Transverse colon (tissue), 4 donors: ENCODE results near the gene ACSL6.

Source experiments
- EP300 ChIP-seq: sonication (generic); formaldehyde crosslinking; IDR thresholded peaks from one replicate; pipeline ENCODE4 v1.6.1; 2017; ENCODE audit warnings: antibody characterized with exemption, low read depth
- POLR2A ChIP-seq: fragments of 450-650 bp; IDR thresholded peaks from one replicate; pipeline ENCODE4 v1.6.1; 2016; ENCODE audit warnings: antibody characterized with exemption, mild to moderate bottlenecking, moderate library complexity
- POLR2AphosphoS5 ChIP-seq, 3 donors: sonication (generic); formaldehyde crosslinking; IDR thresholded peaks; one replicate each; pipeline ENCODE4 v1.6.1; 2016; ENCODE audit warnings: antibody characterized with exemption in 3 of 3
- TF ChIP-seq, protein P1 (sequence below), 5 experiments: fragments of 200-600 bp in 3 of 5; fragments of 450-650 bp in 2 of 5; sonication (generic) in 3 of 5; IDR thresholded peaks; 1 replicate in 2 of 5; 2 replicates in 3 of 5; pipeline ENCODE4 v1.5.1; 2016 to 2017; ENCODE audit warnings: antibody characterized with exemption in 5 of 5, inconsistent platforms in 3 of 5, mild to moderate bottlenecking in 2 of 5, moderate library complexity in 1 of 5

DNA sequence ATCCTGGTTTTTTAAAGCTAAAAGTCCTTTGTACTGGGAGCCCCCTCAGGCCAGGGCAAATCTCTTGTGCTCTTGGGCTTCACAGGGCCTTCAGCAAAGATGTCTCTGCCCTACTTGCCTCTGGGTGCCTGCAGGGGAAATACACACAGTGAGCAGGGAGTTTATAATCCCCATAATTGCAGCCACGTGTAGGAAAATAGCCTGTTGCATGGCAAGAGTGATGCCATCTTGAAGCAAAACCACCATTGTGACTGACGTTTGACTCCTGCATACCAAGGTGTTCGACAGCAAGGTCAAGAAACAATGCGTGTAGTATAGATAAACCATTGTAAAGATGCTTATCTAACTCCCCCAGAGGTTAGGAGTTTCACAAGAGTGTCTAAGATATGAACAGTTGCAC is 37.6 kb upstream of the ACSL6 start:
- TF ChIP-seq, protein P1, sequence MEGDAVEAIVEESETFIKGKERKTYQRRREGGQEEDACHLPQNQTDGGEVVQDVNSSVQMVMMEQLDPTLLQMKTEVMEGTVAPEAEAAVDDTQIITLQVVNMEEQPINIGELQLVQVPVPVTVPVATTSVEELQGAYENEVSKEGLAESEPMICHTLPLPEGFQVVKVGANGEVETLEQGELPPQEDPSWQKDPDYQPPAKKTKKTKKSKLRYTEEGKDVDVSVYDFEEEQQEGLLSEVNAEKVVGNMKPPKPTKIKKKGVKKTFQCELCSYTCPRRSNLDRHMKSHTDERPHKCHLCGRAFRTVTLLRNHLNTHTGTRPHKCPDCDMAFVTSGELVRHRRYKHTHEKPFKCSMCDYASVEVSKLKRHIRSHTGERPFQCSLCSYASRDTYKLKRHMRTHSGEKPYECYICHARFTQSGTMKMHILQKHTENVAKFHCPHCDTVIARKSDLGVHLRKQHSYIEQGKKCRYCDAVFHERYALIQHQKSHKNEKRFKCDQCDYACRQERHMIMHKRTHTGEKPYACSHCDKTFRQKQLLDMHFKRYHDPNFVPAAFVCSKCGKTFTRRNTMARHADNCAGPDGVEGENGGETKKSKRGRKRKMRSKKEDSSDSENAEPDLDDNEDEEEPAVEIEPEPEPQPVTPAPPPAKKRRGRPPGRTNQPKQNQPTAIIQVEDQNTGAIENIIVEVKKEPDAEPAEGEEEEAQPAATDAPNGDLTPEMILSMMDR (IDR thresholded peaks at IDR 0.05) = no peak
- TF ChIP-seq POLR2AphosphoS5 (IDR thresholded peaks at IDR 0.05) (no peak), POLR2A (no peak), EP300 (no peak)
